K562 (cell line): ENCODE data around the gene ZNF43. TPM values are rescaled to one million over a fixed set of nuclear protein-coding genes. Genes with fewer than 3 reads are reported as not detected.

ENCODE experiments used
- CHCHD3 ChIP-seq: fragments of 250-450 bp; sonication (Bioruptor Pico); IDR thresholded peaks from 2 replicates; pipeline ENCODE4 v2.1.2; 2022; ENCODE audit warnings: mild to moderate bottlenecking
- GATAD2B ChIP-seq: fragments of 450-650 bp; IDR thresholded peaks from 2 replicates; pipeline ENCODE4 v1.6.1; 2017; ENCODE audit warnings: mild to moderate bottlenecking, borderline replicate concordance
- MXI1 ChIP-seq: IDR thresholded peaks from 2 replicates; pipeline ENCODE4 v1.6.1; 2011; ENCODE audit warnings: low read depth, mild to moderate bottlenecking, improper control_type of control experiment, low read length
- NKRF ChIP-seq: fragments of 450-650 bp; IDR thresholded peaks from 2 replicates; pipeline ENCODE4 v1.6.1; 2016; ENCODE audit warnings: borderline replicate concordance
- NR0B1 ChIP-seq: fragments of 450-650 bp; IDR thresholded peaks from one replicate; pipeline ENCODE4 v1.6.1; 2018; ENCODE audit warnings: mild to moderate bottlenecking, moderate library complexity; ENCODE audit not compliant: partially characterized antibody
- PHF8 ChIP-seq: fragments of 200-600 bp; sonication (generic); IDR thresholded peaks from 2 replicates; pipeline ENCODE4 v1.6.1; 2012; ENCODE audit warnings: mixed run types, mild to moderate bottlenecking, inconsistent platforms, low read length, moderate library complexity, borderline replicate concordance
- REST ChIP-seq, 2 experiments: fragments of 450-650 bp; formaldehyde crosslinking in 1 of 2; IDR thresholded peaks; 2 replicates each; pipeline versions ENCODE4 v1.4.0 to v1.6.1; 2014 to 2020; ENCODE audit warnings: mild to moderate bottlenecking in 2 of 2, borderline replicate concordance in 1 of 2, low read depth in 1 of 2
- SAFB ChIP-seq: fragments of 200-400 bp; formaldehyde crosslinking; IDR thresholded peaks from 2 replicates; pipeline ENCODE4 v1.6.1; 2017; ENCODE audit warnings: low read depth, low read length, borderline replicate concordance
- ZNF639 ChIP-seq, 2 experiments: fragments of 200-800 bp in 1 of 2; sonication (Bioruptor generic) in 1 of 2; sonication (generic) in 1 of 2; formaldehyde crosslinking in 1 of 2; IDR thresholded peaks in 1 of 2; conservative IDR thresholded peaks in 1 of 2; 2 replicates each; pipeline versions ENCODE4 v1.5.0 to v1.6.1; 2016 to 2020; ENCODE audit warnings: missing compliant biosample characterization in 1 of 2, missing genetic modification characterization in 1 of 2, missing genetic modification reagents in 1 of 2
- polyA plus RNA-seq, 8 experiments: library from polyadenylated mRNA; depleted of rRNA in 4 of 8; stranded (reverse) in 5 of 8; unstranded in 3 of 8; fragments of >200 nt; fragmentation: Nextera tagmentation in 2 of 8; fragmentation: Illumina TruSeq in 1 of 8; extraction: Ambion mirVana in 2 of 8; extraction: Trizol in 1 of 8; gene quantifications; 2 replicates each; pipeline versions ENCODE4 v1.2.1 to v1.2.3, GENCODE V29; 2011 to 2014; ENCODE audit warnings: inconsistent platforms in 1 of 8, missing spikeins in 1 of 8
- total RNA-seq, 7 experiments: library from RNA; depleted of rRNA in 6 of 7; stranded (reverse); fragments of >200 nt in 6 of 7; fragmentation: Illumina TruSeq in 2 of 7; extraction: Trizol in 2 of 7; gene quantifications; 2 replicates each; pipeline versions ENCODE4 v1.2.1 to v1.2.3, GENCODE V29; 2011 to 2021; ENCODE audit warnings: low replicate concordance in 1 of 7
- TF ChIP-seq, protein P1 (sequence below): sonication (generic); formaldehyde crosslinking; IDR thresholded peaks from 2 replicates; pipeline ENCODE4 v1.8.0; 2022; ENCODE audit warnings: mild to moderate bottlenecking, missing genetic modification reagents

Gene ZNF43
- total and polyA plus RNA-seq, 9 of the 15 experiments (the other 6 are each of a cell fraction or from before 2014, with no cell fraction given): 3.6 to 18.6 (median 9.2) TPM

DNA sequence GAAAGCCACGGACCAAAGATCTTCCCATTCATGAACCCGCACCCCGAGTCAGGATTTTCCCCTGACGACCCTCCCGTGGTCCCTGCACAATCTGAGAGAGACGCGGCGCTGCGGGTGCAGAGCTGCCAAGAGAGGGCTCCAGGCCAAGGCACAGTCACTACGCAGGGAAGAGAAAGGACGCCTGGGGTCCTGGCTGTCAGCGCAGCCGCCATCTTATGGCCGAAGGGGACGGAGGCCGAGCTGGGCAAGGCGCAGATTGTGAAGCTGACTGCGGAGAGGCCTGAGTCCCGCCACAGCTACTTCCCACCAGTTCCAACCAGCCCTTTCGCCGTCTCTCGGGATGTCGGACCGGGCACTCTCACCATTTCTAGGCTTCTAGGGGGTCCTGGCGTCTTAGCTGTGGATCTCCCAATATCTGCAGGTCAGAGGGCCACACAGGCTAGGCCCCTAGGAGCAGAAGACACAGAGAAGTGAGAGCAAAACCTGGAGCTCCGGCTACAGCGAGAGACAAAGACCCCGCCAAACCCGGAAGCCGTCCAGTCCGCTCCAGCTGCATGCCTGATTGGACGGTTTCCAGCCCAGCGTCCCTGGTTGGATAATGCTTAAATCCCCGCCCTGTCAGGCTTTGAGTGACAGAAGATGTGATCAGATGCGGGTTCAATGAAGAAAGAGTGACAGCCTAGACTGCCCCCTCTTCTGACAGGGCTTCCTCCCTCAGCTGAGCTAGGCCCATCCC, 68.7 kb downstream of the ZNF43 start, which contains the start of gene ZNF100 (continued):
- TF ChIP-seq REST (IDR thresholded peaks at IDR 0.05; ENCODE audit: borderline replicate concordance): peak; percentile 81
- no peak for TF ChIP-seq REST (CRISPR knock-in tag; IDR thresholded peaks at IDR 0.05; ENCODE audit: low read depth)
- TF ChIP-seq NR0B1: no peak
- TF ChIP-seq GATAD2B: no peak
- no peak for TF ChIP-seq ZNF639 (CRISPR knock-in tag; conservative IDR thresholded peaks at IDR 0.05 in 1 of 2, IDR thresholded peaks at IDR 0.05 in 1 of 2)
- TF ChIP-seq, protein P1, sequence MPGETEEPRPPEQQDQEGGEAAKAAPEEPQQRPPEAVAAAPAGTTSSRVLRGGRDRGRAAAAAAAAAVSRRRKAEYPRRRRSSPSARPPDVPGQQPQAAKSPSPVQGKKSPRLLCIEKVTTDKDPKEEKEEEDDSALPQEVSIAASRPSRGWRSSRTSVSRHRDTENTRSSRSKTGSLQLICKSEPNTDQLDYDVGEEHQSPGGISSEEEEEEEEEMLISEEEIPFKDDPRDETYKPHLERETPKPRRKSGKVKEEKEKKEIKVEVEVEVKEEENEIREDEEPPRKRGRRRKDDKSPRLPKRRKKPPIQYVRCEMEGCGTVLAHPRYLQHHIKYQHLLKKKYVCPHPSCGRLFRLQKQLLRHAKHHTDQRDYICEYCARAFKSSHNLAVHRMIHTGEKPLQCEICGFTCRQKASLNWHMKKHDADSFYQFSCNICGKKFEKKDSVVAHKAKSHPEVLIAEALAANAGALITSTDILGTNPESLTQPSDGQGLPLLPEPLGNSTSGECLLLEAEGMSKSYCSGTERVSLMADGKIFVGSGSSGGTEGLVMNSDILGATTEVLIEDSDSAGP (CRISPR knock-in tag): no peak
- TF ChIP-seq PHF8: peak; percentile 89
- TF ChIP-seq CHCHD3: no peak
- no peak for TF ChIP-seq MXI1
- no peak for TF ChIP-seq SAFB
- TF ChIP-seq NKRF: peak; percentile 44; the same call in 1 of the 2 replicates
